ENCODE data around the gene VPS35L.

The VPS35L gene

GRCh38 chr16:19595043-19595767 is 39.7 kb downstream of the VPS35L start:
- DNase-seq (ENCODE audit: low read depth in 3 of 3) = no peak

- DNase-seq (ENCODE audit: low read depth in 3 of 3) = no peak
Measured at GRCh38 chr16:19598805-19599510, 43.5 kb downstream of the VPS35L start.

GRCh38 chr16:19599968-19600716 is 44.6 kb downstream of the VPS35L start:
- no peak for DNase-seq (ENCODE audit: low read depth in 3 of 3)

GRCh38 chr16:19601083-19601976 is 45.8 kb downstream of the VPS35L start:
- no peak for DNase-seq (ENCODE audit: low read depth in 3 of 3)

- DNase-seq (ENCODE audit: low read depth in 3 of 3) = no peak
Measured at GRCh38 chr16:19604911-19605310, 49.4 kb downstream of the VPS35L start.

GRCh38 chr16:19605701-19606100 is 50.2 kb downstream of the VPS35L start:
- no peak for DNase-seq (ENCODE audit: low read depth in 3 of 3)

- DNase-seq (ENCODE audit: low read depth in 3 of 3) = no peak
Measured at GRCh38 chr16:19607616-19608280, 52.2 kb downstream of the VPS35L start.

- DNase-seq (ENCODE audit: low read depth in 3 of 3) = no peak
Measured at GRCh38 chr16:19609359-19609758, 53.9 kb downstream of the VPS35L start.

GRCh38 chr16:19610200-19610599 is 54.7 kb downstream of the VPS35L start:
- DNase-seq (ENCODE audit: low read depth in 3 of 3) = no peak

- no peak for DNase-seq (ENCODE audit: low read depth in 3 of 3)
Measured at GRCh38 chr16:19613834-19614233, 58.3 kb downstream of the VPS35L start.

GRCh38 chr16:19616241-19616640 is 60.7 kb downstream of the VPS35L start:
- DNase-seq (ENCODE audit: low read depth in 3 of 3) = no peak

- DNase-seq (ENCODE audit: low read depth in 3 of 3) = no peak
Measured at GRCh38 chr16:19618876-19619275, 63.4 kb downstream of the VPS35L start.

- no peak for DNase-seq (ENCODE audit: low read depth in 3 of 3)
Measured at GRCh38 chr16:19621445-19621844, 65.9 kb downstream of the VPS35L start.

GRCh38 chr16:19625039-19625438 is 69.5 kb downstream of the VPS35L start:
- no peak for DNase-seq (ENCODE audit: low read depth in 3 of 3)

GRCh38 chr16:19636436-19637267 is 81.1 kb downstream of the VPS35L start:
- no peak for DNase-seq (ENCODE audit: low read depth in 3 of 3)

GRCh38 chr16:19639986-19640421 is 84.5 kb downstream of the VPS35L start:
- DNase-seq (ENCODE audit: low read depth in 3 of 3) = no peak

- DNase-seq (ENCODE audit: low read depth in 3 of 3) = no peak
Measured at GRCh38 chr16:19642501-19642900, 87.0 kb downstream of the VPS35L start.

GRCh38 chr16:19644877-19645276 is 89.4 kb downstream of the VPS35L start:
- no peak for DNase-seq (ENCODE audit: low read depth in 3 of 3)

- no peak for DNase-seq (ENCODE audit: low read depth in 3 of 3)
Measured at GRCh38 chr16:19645557-19645981, 90.1 kb downstream of the VPS35L start.

GRCh38 chr16:19649980-19650379 is 94.5 kb downstream of the VPS35L start:
- DNase-seq (ENCODE audit: low read depth in 3 of 3) = no peak
